GM15510 (cell line): ENCODE results near the gene MARS1.

Experiments
- POLR2A ChIP-seq: IDR thresholded peaks from 3 replicates; pipeline ENCODE4 v1.6.1; 2011; ENCODE audit warnings: borderline replicate concordance; ENCODE audit not compliant: insufficient read length; ENCODE audit errors: extremely low read depth

MARS1 gene

GRCh38 chr12:57529831-57530230, 42.0 kb downstream of the MARS1 start:
- TF ChIP-seq POLR2A: no peak

- no peak for TF ChIP-seq POLR2A
Measured at GRCh38 chr12:57530396-57531142, 42.7 kb downstream of the MARS1 start.

- no peak for TF ChIP-seq POLR2A
Measured at GRCh38 chr12:57531836-57532235, 44.0 kb downstream of the MARS1 start.

GRCh38 chr12:57533108-57533507, 45.2 kb downstream of the MARS1 start:
- TF ChIP-seq POLR2A: no peak

- no peak for TF ChIP-seq POLR2A
Measured at GRCh38 chr12:57534250-57534649, 46.4 kb downstream of the MARS1 start.

GRCh38 chr12:57534991-57535543, 47.2 kb downstream of the MARS1 start:
- no peak for TF ChIP-seq POLR2A

- TF ChIP-seq POLR2A: no peak
Measured at GRCh38 chr12:57535764-57536596, 48.1 kb downstream of the MARS1 start.

GRCh38 chr12:57536597-57536942, 48.7 kb downstream of the MARS1 start:
- no peak for TF ChIP-seq POLR2A

- no peak for TF ChIP-seq POLR2A
Measured at GRCh38 chr12:57539134-57539768, 51.4 kb downstream of the MARS1 start.

GRCh38 chr12:57541001-57541400, 53.1 kb downstream of the MARS1 start:
- TF ChIP-seq POLR2A: no peak

GRCh38 chr12:57541717-57542116, 53.8 kb downstream of the MARS1 start:
- TF ChIP-seq POLR2A: no peak

GRCh38 chr12:57543581-57543980, 55.7 kb downstream of the MARS1 start:
- TF ChIP-seq POLR2A: no peak

- TF ChIP-seq POLR2A: no peak
Measured at GRCh38 chr12:57545809-57546437, 58.1 kb downstream of the MARS1 start.

- TF ChIP-seq POLR2A: peak; percentile 60
Measured at GRCh38 chr12:57546438-57547287, 58.8 kb downstream of the MARS1 start, which contains the start of gene DCTN2. DCTN2 (minus strand) TSS chr12:57547192; CDS start chr12:57547063, 129 bp downstream.
